ENCODE results near the gene COL16A1. TPM values are rescaled to one million over a fixed set of nuclear protein-coding genes. Genes with fewer than 3 reads are reported as not detected.

Gene COL16A1
- total RNA-seq, 1 experiment from 2014 or later = 6.2 TPM

DNA sequence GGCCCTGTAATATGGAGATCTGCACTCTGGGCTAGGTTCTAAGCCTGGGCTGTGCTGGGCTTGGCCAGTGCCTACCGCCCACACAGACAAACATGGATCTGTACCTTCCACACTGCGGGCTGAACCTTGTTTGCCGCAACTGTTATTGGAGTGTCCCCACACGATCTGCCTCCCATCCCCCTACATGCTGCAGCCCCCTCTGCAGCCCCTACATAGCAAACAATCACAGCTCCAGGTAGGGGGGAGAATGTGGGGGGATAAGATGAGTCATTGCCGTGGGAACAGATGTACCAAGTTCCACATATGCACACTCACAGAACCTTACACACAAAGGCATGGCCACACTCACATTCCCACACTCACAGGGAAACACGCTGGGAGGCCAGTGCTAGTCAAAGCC is 88.4 kb downstream of the COL16A1 start:
- H3K14ac ChIP-seq (ENCODE audit: insufficient read depth, low read length) = no peak overlapping the region
- H3K27me3 Mint-ChIP-seq (ENCODE audit: low read depth) = peaks cover 48% of the 10 kb centered on the region
- peaks cover 15 to 17% of the 10 kb centered on the region in 2 experiments for H3K4me1 Mint-ChIP-seq
- H2BK120ac ChIP-seq (ENCODE audit: low read depth, low read length, poor library complexity, severe bottlenecking) = no peak overlapping the region
- no peak overlapping the region for H3K27ac ChIP-seq (ENCODE audit: insufficient read length, low read depth, low read length)
- no peak overlapping the region for H3K4me2 ChIP-seq (ENCODE audit: insufficient read depth, insufficient read length, low read length)
- no peak overlapping the region for H4K8ac ChIP-seq (replicated peaks; ENCODE audit: insufficient read length, low read depth, low read length)
- no peaks in the 10 kb centered on the region for H3K9me3 ChIP-seq (ENCODE audit: control insufficient read depth, low read depth, low read length)
- H3K79me2 ChIP-seq (ENCODE audit: insufficient read depth, low read length) = no peaks in the 10 kb centered on the region
- no peak overlapping the region for H3T11ph ChIP-seq (ENCODE audit: low read length)
- peaks cover 11% of the 10 kb centered on the region; the same call in 1 of the 2 replicates for H3K27me3 ChIP-seq (ENCODE audit: insufficient read depth, low read length)
- H3K27ac Mint-ChIP-seq = no peak overlapping the region
- no peak overlapping the region for H3K23ac ChIP-seq (ENCODE audit: insufficient read length, low read depth, low read length)
- no peak overlapping the region for H2AK5ac ChIP-seq (ENCODE audit: insufficient read length, low read length)
- no peak overlapping the region for H2BK5ac ChIP-seq (ENCODE audit: insufficient read length, low read length)
- no peak overlapping the region for H2AFZ ChIP-seq (ENCODE audit: low read length)
- H3K4me3 Mint-ChIP-seq = no peak overlapping the region
- peaks cover 5% of the 10 kb centered on the region for H3K23me2 ChIP-seq (ENCODE audit: insufficient read length, low read depth, low read length, poor library complexity, severe bottlenecking)
- DNase-seq = no peak
- H3K56ac ChIP-seq (ENCODE audit: insufficient read length, low read depth, low read length) = no peak overlapping the region
- H3K9ac ChIP-seq (ENCODE audit: extremely low read depth, insufficient read length, low read length) = no peak overlapping the region
- H2BK20ac ChIP-seq (ENCODE audit: low read depth, low read length, poor library complexity, severe bottlenecking) = no peak overlapping the region
- H4K20me1 ChIP-seq (ENCODE audit: control insufficient read depth, insufficient read depth, insufficient read length) = peaks cover 2% of the 10 kb centered on the region
- H2BK15ac ChIP-seq (ENCODE audit: low read depth, low read length) = no peak overlapping the region
- WGBS (ENCODE audit: extremely low coverage, insufficient read length, low lambda C conversion rate) = no CpG with 5 or more reads among the region's 6 CpGs
- no peaks in the 10 kb centered on the region for H3K79me1 ChIP-seq (ENCODE audit: insufficient read depth, low read depth, low read length, poor library complexity, severe bottlenecking)
- no peak overlapping the region for H4K91ac ChIP-seq (ENCODE audit: insufficient read length, low read depth, low read length)
- no peak overlapping the region for H3K4ac ChIP-seq (ENCODE audit: low read depth, low read length)
- no peaks in the 10 kb centered on the region; a peak in 1 of 7 replicates for H3K36me3 Mint-ChIP-seq (ENCODE audit: insufficient read depth in 1 of 3, low read depth in 3 of 3)
- no peaks in the 10 kb centered on the region for H3K4me1 ChIP-seq (ENCODE audit: insufficient read depth, low read length)
- H3K9me3 Mint-ChIP-seq = no peaks in the 10 kb centered on the region
- no peak overlapping the region for H3K18ac ChIP-seq (ENCODE audit: insufficient read length, low read depth, low read length)
- no peak overlapping the region for H2BK12ac ChIP-seq (ENCODE audit: insufficient read length, low read depth, low read length)
- H4K5ac ChIP-seq (ENCODE audit: insufficient read length, low read depth, low read length) = no peak overlapping the region
- TF ChIP-seq, protein P1, sequence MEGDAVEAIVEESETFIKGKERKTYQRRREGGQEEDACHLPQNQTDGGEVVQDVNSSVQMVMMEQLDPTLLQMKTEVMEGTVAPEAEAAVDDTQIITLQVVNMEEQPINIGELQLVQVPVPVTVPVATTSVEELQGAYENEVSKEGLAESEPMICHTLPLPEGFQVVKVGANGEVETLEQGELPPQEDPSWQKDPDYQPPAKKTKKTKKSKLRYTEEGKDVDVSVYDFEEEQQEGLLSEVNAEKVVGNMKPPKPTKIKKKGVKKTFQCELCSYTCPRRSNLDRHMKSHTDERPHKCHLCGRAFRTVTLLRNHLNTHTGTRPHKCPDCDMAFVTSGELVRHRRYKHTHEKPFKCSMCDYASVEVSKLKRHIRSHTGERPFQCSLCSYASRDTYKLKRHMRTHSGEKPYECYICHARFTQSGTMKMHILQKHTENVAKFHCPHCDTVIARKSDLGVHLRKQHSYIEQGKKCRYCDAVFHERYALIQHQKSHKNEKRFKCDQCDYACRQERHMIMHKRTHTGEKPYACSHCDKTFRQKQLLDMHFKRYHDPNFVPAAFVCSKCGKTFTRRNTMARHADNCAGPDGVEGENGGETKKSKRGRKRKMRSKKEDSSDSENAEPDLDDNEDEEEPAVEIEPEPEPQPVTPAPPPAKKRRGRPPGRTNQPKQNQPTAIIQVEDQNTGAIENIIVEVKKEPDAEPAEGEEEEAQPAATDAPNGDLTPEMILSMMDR (conservative IDR thresholded peaks at IDR 0.05) = no peak

Measured in H9 (cell line).